HCT116 (cell line): ENCODE results near the gene ARHGEF19.

Experiments used
- ELF1 ChIP-seq: IDR thresholded peaks from 2 replicates; pipeline ENCODE4 v1.6.1; 2012; ENCODE audit warnings: low read depth, borderline replicate concordance
- EZH2phosphoT487 ChIP-seq: fragments of 200-600 bp; IDR thresholded peaks from 2 replicates; pipeline ENCODE4 v1.6.1; 2018; ENCODE audit warnings: antibody characterized with exemption, borderline replicate concordance
- POLR2A ChIP-seq: IDR thresholded peaks from 2 replicates; pipeline ENCODE4 v1.7.0; 2011; ENCODE audit warnings: borderline replicate concordance; ENCODE audit not compliant: insufficient read depth, insufficient read length; ENCODE audit errors: extremely low read depth
- POLR2AphosphoS5 ChIP-seq: IDR thresholded peaks from 2 replicates; pipeline ENCODE4 v1.6.1; 2011; ENCODE audit warnings: mild to moderate bottlenecking, low read depth, low read length, moderate library complexity
- SP1 ChIP-seq: IDR thresholded peaks from 2 replicates; pipeline ENCODE4 v1.6.1; 2012; ENCODE audit warnings: low read depth
- TF ChIP-seq, protein P1 (sequence below), 3 experiments: fragments of 200-600 bp in 1 of 3; sonication (generic) in 1 of 3; IDR thresholded peaks in 2 of 3; conservative IDR thresholded peaks in 1 of 3; 2 replicates each; pipeline ENCODE4 v1.5.1; 2012 to 2017; ENCODE audit warnings: low read depth in 2 of 3, low read length in 2 of 3, antibody characterized with exemption in 1 of 3, borderline replicate concordance in 1 of 3, control low read depth in 1 of 3, mild to moderate bottlenecking in 1 of 3, mixed read lengths in 1 of 3, mixed run types in 1 of 3, moderate library complexity in 1 of 3; ENCODE audit not compliant: insufficient read depth in 1 of 3
- TF ChIP-seq, protein P2 (sequence below): IDR thresholded peaks from 2 replicates; pipeline ENCODE4 v1.6.1; 2012
- TF ChIP-seq, protein P3 (sequence below): IDR thresholded peaks from 2 replicates; pipeline ENCODE4 v1.6.1; 2011; ENCODE audit warnings: mild to moderate bottlenecking, low read length, moderate library complexity; ENCODE audit not compliant: insufficient replicate concordance; ENCODE audit errors: extremely low read depth
- TF ChIP-seq, protein P4 (sequence below): IDR thresholded peaks from 2 replicates; pipeline ENCODE4 v1.6.1; 2012; ENCODE audit warnings: low read depth

DNA sequence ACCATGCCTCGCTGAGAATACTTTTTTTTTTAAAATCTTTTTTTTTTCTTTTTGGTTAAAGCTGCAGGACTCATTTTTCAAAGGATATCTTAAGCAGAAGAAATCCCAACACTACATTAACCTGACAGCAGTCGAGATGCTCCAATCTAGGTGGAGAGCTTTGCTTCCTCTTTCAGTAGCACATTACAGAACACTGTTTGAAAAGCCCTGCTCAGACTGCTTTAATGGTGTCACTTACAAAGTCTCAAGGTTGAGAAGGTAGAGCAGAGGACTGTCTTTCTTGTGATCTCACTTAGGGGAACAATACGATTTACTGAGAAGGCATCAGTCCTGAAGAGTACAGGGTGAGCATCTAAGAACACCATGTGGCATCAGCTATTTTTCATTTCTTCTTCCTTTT is 45.5 kb upstream of the ARHGEF19 start:
- TF ChIP-seq, protein P1, sequence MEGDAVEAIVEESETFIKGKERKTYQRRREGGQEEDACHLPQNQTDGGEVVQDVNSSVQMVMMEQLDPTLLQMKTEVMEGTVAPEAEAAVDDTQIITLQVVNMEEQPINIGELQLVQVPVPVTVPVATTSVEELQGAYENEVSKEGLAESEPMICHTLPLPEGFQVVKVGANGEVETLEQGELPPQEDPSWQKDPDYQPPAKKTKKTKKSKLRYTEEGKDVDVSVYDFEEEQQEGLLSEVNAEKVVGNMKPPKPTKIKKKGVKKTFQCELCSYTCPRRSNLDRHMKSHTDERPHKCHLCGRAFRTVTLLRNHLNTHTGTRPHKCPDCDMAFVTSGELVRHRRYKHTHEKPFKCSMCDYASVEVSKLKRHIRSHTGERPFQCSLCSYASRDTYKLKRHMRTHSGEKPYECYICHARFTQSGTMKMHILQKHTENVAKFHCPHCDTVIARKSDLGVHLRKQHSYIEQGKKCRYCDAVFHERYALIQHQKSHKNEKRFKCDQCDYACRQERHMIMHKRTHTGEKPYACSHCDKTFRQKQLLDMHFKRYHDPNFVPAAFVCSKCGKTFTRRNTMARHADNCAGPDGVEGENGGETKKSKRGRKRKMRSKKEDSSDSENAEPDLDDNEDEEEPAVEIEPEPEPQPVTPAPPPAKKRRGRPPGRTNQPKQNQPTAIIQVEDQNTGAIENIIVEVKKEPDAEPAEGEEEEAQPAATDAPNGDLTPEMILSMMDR (IDR thresholded peaks at IDR 0.05 in 2 of 3, conservative IDR thresholded peaks at IDR 0.05 in 1 of 3; ENCODE audit: borderline replicate concordance in 1 of 3, insufficient read depth in 1 of 3, low read depth in 2 of 3, low read length in 2 of 3), result no peak
- TF ChIP-seq, protein P2, sequence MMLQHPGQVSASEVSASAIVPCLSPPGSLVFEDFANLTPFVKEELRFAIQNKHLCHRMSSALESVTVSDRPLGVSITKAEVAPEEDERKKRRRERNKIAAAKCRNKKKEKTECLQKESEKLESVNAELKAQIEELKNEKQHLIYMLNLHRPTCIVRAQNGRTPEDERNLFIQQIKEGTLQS, result no peak
- no peak for TF ChIP-seq EZH2phosphoT487
- TF ChIP-seq, protein P3, sequence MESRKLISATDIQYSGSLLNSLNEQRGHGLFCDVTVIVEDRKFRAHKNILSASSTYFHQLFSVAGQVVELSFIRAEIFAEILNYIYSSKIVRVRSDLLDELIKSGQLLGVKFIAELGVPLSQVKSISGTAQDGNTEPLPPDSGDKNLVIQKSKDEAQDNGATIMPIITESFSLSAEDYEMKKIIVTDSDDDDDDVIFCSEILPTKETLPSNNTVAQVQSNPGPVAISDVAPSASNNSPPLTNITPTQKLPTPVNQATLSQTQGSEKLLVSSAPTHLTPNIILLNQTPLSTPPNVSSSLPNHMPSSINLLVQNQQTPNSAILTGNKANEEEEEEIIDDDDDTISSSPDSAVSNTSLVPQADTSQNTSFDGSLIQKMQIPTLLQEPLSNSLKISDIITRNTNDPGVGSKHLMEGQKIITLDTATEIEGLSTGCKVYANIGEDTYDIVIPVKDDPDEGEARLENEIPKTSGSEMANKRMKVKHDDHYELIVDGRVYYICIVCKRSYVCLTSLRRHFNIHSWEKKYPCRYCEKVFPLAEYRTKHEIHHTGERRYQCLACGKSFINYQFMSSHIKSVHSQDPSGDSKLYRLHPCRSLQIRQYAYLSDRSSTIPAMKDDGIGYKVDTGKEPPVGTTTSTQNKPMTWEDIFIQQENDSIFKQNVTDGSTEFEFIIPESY, result no peak
- no peak for TF ChIP-seq POLR2A
- no peak for TF ChIP-seq SP1
- TF ChIP-seq ELF1, result no peak
- TF ChIP-seq, protein P4, sequence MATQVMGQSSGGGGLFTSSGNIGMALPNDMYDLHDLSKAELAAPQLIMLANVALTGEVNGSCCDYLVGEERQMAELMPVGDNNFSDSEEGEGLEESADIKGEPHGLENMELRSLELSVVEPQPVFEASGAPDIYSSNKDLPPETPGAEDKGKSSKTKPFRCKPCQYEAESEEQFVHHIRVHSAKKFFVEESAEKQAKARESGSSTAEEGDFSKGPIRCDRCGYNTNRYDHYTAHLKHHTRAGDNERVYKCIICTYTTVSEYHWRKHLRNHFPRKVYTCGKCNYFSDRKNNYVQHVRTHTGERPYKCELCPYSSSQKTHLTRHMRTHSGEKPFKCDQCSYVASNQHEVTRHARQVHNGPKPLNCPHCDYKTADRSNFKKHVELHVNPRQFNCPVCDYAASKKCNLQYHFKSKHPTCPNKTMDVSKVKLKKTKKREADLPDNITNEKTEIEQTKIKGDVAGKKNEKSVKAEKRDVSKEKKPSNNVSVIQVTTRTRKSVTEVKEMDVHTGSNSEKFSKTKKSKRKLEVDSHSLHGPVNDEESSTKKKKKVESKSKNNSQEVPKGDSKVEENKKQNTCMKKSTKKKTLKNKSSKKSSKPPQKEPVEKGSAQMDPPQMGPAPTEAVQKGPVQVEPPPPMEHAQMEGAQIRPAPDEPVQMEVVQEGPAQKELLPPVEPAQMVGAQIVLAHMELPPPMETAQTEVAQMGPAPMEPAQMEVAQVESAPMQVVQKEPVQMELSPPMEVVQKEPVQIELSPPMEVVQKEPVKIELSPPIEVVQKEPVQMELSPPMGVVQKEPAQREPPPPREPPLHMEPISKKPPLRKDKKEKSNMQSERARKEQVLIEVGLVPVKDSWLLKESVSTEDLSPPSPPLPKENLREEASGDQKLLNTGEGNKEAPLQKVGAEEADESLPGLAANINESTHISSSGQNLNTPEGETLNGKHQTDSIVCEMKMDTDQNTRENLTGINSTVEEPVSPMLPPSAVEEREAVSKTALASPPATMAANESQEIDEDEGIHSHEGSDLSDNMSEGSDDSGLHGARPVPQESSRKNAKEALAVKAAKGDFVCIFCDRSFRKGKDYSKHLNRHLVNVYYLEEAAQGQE, result no peak
- TF ChIP-seq POLR2AphosphoS5, result no peak
